Stimulated activated CD4-positive, alpha-beta T cell treated with anti-CD3 and anti-CD28 coated beads, TNF-alpha, amount 100 ng/mL, for 1 hour (primary cell): ENCODE measurements around the gene KMT2B.
"Not testable (repeated sequence)": the region's sequence is repeated elsewhere in the genome, so short reads cannot be mapped to it uniquely, and the experiment has no call there.

Experiments
- DNase-seq, 3 donors: peaks; one replicate each; pipeline ENCODE4 v3.0.0-alpha.2; 2020; ENCODE audit warnings: low read depth in 3 of 3, low spot score in 1 of 3

Gene KMT2B

GRCh38 chr19:35755550-35756376 is 38.0 kb downstream of the KMT2B start:
- peak in 1 of 3 donors; percentile 38 for DNase-seq

- DNase-seq = no peak
These were observed 38.8 kb downstream of the KMT2B start, which contains the start of gene HSPB6 for GRCh38 chr19:35756377-35757230. Gene HSPB6 (minus strand): TSS chr19:35757029. CDS start chr19:35757008, 21 bp downstream.

GRCh38 chr19:35757231-35757748 is 39.5 kb downstream of the KMT2B start:
- no peak for DNase-seq

- DNase-seq = peak; percentile 94 to 96 (median 96)
These were observed 40.2 kb downstream of the KMT2B start, which contains the start of gene PROSER3 for GRCh38 chr19:35757749-35758608. Gene PROSER3 (plus strand): TSS chr19:35758176. CDS start chr19:35758216, 40 bp downstream.

GRCh38 chr19:35759697-35760096 is 41.9 kb downstream of the KMT2B start:
- no peak for DNase-seq

- no peak for DNase-seq
These were observed 43.0 kb downstream of the KMT2B start for GRCh38 chr19:35760711-35761349.

GRCh38 chr19:35764432-35765315 is 46.9 kb downstream of the KMT2B start:
- DNase-seq = no peak

GRCh38 chr19:35766571-35767104 is 48.8 kb downstream of the KMT2B start:
- DNase-seq = no peak

GRCh38 chr19:35767288-35768081 is 49.7 kb downstream of the KMT2B start:
- no peak for DNase-seq

- DNase-seq = no peak
These were observed 50.2 kb downstream of the KMT2B start for GRCh38 chr19:35768082-35768421.

- not testable (repeated sequence) for DNase-seq
These were observed 54.6 kb downstream of the KMT2B start for GRCh38 chr19:35772362-35772761.

- DNase-seq = no peak
These were observed 55.4 kb downstream of the KMT2B start for GRCh38 chr19:35773020-35773806.

- no peak for DNase-seq
These were observed 56.7 kb downstream of the KMT2B start for GRCh38 chr19:35774274-35775045.

- DNase-seq = no peak
These were observed 57.2 kb downstream of the KMT2B start for GRCh38 chr19:35775046-35775297.

GRCh38 chr19:35775298-35776101 is 57.7 kb downstream of the KMT2B start, which contains the start of gene ARHGAP33:
Gene ARHGAP33 (plus strand): TSS chr19:35775564. CDS start chr19:35775659, 95 bp downstream.
- peak; percentile 95 to 97 (median 96) for DNase-seq
